ENCODE data around the gene ZNF311.
"Not testable (repeated sequence)": the region's sequence is repeated elsewhere in the genome, so short reads cannot be mapped to it uniquely, and the experiment has no call there.

Gene ZNF311

DNA sequence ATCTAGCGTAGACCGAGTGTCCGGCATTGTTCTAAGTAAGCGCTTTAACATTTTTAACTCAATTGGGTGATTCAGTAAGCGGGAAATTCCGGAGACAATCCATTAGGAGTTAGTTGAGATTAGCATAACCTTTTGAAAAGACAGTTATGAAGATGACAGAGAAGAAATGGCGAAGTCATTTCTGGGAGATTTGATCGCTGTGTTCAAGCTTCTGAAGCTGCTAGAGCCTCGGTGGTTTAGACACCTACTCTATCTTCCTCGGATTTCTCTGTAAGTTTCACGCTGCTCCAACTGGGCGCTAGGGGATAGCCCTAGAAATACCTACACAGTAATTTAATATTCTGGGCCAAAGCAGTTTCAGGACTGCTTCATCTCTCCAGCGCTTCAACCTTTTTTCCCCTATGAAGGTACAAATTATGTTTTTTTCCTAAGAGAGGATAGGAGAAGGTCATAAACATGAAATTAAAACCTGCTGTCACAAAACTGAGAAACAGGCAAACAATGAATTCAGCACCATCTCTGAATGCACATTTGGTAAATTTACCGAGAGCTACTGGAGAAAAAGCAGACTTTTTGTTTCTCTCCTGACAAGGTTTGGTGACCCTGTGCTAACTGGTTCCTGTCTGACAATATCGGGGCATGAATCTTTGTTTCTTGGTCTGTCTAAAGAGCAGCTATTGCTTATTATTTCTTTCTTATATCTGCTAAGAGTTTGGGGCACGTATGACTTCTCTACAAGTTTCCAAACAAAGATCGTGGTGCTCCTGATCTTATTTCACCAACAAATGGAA is 22.4 kb downstream of the ZNF311 start:
- DNase-seq (ENCODE audit: low spot score): peak; percentile 59

DNA sequence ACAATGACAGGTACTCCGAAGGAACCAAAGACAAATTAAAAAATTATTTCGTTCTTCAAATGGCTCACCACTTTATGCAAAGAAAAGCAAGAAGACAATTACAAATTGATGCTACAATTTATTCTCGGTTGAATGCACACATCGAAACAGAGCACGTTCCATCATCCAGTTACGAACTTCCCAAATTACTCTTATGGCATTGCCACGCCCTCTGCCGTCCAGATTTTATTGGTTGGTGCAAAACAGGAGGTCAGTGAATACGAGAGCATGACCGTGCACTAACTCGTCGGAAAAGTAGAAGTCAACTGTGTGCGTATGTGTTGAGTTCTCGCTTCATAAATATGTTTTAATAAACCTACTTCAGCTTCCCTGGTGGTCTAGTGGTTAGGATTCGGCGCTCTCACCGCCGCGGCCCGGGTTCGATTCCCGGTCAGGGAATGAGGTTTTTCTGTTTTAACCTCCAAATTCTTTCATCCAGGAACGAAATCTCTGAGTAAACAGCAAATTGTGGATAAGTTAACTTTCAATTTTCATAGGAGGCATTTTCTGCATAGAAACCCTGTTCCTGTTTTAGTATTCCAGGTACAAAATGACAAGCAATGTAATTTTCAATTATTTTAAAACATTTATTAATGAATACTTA is 23.2 kb downstream of the ZNF311 start:
- DNase-seq (ENCODE audit: low spot score): peak; percentile 88

DNA sequence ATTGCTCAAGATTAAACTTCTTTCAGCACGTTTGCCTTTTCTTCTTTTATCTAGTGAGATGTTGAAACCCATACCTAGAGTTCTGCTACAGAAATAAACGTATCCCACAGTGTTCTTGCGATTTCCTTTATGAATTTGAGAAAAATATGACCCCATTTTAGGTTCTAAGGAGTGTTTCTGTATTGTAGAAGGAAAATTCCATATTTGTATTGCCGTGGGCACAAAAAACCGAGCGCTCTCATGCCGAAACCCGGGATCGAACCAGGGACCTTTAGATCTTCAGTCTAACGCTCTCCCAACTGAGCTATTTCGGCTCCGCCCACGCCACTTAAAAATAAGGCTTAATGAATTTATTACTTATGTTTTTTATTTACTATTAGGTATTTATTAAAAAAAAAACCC is 23.7 kb downstream of the ZNF311 start:
- DNase-seq (ENCODE audit: low spot score): peak; percentile 50

DNA sequence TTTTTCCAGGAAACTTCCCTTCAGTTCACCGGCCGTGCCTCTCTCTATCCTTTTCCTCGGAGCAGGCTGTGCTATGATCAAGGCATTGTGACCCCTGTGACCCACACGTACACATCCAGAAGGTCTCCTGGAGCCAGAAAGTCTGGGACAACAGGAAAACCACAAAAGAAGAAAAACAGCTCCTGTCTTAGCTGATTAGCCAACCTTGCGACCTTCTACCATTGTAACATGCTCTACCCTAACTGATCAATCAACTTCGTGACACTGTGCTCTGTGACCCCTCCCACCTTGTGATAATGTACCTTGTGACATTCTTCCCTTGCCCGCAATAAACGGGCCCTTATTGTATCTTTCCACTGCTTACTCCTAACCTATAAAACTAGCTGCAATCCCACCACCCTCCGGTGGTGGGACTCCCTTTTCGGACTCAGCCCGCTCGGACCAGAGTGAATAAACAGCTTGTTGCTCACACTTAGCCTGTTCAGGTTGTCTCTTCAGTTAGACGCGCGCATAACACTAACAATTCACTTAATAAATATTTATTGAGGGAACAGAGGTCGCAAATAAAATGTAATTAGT is 24.2 kb downstream of the ZNF311 start:
- peak; percentile 88 for DNase-seq (ENCODE audit: low spot score)

DNA sequence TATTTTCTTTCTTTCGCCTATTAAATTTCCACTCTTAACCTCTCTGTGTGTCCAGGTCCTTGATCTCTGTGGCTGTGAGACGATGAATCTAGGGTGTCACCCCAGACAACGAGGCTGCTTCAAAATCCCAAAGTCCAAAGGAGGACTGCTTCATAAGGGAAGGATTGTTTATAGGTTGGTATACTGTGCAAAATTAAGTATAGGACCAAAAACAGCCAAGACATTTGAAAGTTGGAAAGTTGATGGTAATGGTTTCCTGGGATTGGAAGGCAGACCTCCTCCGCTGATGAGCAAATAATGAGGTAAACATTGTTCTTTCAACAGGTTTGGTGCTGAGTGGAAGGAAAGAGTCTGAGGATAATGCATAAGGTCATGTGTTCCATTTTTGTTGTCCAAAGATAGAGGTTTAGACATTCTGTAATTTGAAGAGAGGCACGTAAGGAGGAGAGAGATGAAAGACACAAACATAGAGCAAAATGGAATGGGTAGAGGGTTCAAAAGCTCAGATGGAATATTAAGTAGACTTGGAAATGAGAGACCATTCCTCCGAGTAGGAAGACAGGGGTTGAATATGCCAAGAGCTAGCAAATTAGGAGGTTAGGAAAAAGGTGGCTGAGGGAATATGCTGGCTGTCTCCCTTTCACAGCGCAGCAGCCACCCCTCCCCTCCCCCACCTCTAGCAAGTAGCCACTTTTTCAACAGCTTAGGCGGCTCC is 24.8 kb downstream of the ZNF311 start:
- DNase-seq (ENCODE audit: low spot score): no peak

DNA sequence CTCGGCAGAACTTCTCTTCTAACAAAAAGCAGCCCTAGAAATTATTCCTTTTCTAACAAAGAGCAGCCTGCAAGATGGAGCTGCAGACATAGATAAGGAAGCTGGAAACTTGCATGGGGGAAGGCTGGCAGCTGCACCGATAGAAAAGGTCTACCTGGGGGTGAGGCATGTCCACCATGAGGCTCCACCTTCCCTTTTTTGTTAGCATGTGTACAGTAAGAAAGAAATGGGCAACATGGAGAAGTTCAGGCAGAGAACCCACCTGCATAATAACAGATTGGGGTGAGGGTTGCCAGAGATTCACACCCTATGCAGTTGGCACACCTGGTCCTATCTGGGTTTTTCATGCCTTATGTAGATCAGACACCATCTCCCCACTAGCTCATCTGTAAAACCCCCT is 25.4 kb downstream of the ZNF311 start:
- DNase-seq (ENCODE audit: low spot score): no peak

DNA sequence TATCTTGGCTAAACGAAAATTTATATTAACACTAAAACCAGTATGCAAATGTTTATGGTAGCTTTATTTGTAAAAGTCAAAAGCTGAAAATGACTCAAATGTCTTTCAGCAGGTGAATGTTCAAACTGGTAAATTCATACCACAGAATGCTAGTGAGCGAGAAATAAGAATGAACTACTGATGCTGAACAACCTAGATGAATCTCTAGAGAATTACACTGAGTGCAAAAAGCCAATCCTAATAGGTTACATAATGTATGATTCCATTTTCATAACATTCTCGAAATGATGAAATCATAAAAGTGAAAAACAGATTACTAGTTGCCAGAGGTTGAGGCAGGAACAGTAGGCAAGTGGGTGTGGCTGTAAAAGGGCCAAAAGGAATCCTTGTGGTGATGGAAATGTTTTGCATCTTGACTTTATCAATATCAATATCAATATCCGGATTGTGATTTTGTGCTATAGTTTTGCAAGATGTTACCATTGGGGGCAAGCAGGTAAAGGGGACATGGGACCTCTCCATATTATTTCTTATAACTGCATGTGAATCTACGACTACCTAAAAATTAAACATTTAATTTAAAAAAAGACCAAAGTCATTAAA is 26.1 kb downstream of the ZNF311 start:
- no peak for DNase-seq (ENCODE audit: low spot score)

DNA sequence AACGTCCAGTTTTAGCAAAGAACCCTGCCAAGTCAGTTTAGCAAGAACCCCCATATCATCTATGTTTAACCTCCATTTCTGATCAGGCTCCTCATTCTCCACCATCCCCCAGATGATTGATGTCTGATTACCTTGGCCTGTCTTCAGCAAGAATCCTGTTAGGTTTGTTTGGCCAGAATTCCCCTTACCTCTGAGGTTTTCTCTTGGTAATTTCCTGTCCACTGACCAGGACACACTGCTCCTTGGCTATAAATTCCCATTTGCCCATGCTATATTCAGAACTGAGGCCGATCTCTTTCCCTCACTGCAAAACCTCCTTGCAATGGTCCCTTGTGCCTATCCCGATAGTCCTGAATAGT is 27.0 kb downstream of the ZNF311 start:
- DNase-seq (ENCODE audit: low spot score): no peak

DNA sequence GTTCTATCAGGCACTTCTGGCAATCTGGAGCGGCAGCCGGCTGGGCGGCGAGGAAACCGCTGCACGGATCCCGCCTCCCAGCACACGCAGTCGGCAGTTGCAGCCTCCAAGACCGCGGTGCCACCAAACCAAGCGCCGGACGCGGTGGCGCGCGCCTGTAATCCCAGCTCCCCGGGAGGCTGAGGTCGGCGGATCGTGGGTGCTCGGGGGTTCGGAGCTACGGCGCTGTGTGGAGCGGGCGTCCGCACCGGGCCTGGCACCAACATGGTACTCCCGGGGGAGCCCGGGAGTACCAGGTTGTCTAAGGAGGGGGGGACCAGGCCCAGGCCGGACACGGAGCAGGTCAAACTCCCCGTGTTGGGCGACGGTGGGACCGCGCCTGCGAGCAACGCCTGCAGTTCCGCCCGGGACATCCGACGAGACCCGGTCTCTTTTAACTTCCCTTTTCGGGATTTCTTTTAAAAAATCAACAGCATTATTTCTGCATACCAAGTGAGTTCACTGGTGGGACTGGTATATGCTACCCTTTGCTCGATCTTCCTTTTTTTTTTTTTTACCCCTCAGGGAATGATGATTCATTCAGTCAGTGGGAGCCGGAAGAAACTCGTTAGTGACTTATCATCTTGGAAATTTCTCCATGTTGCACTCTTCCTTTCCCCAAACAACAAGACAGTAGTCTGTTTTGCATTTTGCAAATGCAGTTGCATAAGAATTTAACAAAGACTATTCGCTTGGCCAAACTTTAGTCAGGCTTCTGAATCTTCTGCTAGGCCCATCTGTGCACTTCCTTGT is 27.6 kb downstream of the ZNF311 start:
- no peak for DNase-seq (ENCODE audit: low spot score)

DNA sequence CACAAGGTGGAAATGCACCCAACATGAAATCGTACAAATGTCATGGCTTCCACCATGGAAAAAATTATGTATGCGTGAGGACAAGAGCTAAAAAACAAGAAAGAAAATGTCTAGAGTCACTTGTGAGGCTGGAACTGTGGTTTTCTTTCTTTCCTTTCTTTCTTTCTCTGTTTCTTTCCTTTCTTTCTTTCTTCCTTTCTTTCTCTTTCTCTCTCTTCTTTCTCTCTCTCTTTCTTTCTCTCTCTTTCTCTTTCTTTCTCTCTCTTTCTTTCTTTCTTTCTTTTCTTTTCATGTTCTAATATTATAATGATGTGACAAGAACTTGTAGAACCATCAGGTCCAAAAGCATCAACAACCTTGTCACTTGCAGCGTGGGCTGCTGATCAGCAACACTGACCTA is 28.4 kb downstream of the ZNF311 start:
- no peak for DNase-seq (ENCODE audit: low spot score)

DNA sequence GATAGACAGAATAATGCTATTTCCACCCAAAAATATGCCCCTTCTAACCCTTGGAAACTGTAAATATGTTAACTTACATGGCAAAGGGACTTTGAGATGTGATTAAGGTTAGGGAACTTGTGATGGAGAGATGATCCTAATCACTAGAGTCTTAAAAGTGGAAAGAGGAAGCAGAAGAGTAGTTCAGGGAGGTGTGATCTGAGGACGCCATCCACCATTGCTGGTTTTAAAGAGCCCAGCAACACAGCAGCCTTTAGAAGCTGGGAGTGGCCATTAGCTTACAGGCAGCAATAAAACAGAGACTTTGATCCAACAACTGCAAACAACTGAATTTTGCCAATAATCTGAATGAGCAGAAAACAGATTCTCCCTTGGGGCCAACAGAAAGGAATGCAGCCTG is 30.6 kb downstream of the ZNF311 start:
- no peak for DNase-seq (ENCODE audit: low spot score)

DNA sequence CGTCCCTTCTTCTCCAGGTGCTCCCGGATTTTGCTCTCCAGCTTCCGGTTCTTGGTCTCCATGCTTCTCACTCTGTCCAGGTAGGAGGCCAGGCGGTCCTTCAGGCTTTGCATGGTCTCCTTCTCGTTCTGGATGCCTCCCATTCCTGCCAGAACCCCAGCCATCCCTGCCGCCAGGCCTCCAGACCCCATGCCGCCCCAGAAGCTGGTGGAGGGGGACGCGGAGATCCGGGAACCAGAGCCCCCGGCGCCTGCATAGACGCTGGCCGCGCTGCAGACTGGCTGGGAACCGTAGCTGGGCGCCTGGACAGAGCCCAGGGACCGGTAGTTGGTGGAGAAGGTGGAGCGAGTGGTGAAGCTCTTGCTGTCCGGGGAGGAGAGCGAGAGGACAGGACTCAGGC is 35.1 kb downstream of the ZNF311 start:
- not testable (repeated sequence) for DNase-seq (ENCODE audit: low spot score)

DNA sequence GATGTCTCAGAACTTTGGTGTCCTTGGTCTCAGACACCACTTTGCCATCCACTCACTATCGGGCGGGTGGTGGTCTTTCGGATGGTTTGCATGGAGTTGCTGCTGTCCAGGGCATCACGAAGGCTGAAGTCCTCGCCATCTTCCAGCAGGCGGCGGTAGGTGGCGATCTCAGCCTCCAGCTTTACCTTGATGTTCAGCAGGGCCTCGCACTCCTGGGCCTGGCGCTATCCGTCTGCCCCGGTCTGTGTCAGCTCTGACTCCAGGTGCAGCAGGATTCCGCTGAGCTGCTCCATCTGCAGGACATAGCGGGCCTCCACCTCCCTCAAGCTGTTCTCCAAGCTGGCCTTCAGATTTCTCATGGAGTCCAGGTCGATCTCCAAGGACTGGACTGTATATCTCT is 36.0 kb downstream of the ZNF311 start:
- DNase-seq (ENCODE audit: low spot score): no peak

DNA sequence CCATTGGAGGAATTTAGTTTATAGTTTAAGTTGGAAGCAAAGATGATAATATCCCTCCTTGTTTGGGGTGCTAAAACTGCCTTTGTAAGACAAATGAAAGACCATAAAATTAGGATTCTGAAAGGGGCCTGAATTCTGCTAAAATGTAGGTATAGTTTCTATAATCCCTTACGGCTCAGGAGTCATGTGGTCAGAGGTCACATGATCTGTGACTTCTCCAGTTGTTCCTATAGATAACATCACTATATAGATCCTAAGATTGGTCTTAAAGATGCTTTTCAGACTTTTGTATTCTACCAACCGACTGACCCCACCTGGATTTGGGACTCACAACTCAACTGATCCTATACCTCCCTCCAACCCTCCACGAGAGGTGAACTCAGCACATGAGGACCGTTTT is 36.6 kb downstream of the ZNF311 start:
- DNase-seq (ENCODE audit: low spot score): no peak

DNA sequence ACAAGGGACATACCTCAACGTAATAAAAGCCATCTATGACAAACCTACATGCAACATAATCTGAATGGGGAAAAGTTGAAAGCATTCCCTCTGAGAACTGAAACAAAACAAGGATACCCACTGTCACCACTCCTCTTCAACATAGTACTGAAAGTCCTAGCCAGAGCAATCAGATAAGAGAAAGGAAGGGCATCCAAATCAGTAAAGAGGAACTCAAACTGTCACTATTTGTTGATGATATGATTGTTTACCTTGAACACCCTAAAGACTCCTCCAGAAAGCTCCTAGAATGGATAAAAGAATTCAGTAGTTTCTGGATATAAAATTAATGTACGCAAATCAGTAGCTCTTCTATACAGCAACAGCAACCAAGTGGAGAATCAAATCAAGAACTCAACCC is 39.4 kb downstream of the ZNF311 start:
- DNase-seq (ENCODE audit: low spot score): no peak

DNA sequence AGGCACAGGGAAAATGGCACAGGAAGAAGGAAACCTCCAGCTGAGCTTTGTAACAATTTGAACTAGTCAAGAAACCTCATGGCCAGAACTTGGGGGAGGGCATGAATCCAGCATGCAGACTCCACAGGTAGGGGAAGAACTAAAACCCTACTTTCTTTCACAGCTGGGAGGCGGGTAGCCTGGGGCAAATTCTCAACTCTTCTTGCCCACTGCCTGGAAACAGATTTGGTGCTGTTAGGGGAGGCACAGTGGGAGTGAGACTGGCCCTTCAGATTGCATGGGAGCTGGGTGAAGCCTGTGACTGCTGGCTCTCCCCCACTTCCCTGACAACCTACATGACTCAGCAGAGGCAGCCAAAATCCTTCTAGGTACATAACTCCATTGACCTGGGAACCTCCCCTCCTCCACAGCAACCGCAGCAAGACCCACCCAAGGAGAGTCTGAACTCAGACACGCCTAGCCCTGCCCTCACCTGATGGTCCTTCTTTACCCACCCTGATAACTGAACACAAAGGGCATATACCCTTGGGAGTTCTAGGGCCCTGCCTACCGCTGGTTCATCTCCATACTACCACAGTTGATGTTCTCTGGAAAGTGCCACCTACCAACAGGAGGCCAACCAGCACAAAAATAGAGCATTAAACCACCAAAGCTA is 44.1 kb downstream of the ZNF311 start:
- no peak for DNase-seq (ENCODE audit: low spot score)

DNA sequence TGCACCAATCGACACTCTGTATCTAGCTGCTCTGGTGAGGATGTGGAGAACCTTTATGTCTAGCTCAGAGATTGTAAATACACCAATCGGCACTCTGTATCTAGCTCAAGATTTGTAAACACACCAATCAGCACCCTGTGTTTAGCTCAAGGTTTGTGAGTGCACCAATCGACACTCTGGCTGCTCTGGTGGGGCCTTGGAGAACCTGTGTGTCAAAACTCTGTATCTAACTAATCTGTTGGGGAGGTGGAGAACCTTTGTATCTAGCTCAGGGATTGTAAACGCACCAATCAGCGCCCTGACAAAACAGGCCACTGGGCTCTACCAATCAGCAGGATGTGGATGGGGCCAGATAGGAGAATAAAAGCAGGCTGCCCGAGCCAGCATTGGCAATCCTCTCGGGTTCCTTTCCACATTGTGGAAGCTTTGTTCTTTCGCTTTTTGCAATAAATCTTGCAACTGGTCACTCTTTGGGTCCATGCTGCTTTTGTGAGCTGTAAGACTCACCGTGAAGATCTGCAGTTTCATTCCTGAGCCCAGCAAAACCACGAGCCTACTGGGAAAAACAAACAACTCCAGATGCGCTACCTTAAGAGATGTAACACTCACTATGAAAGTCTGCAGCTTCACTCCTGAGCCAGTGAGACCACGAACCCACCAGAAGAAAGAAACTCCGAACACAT is 46.4 kb downstream of the ZNF311 start:
- DNase-seq (ENCODE audit: low spot score): not testable (repeated sequence)

DNA sequence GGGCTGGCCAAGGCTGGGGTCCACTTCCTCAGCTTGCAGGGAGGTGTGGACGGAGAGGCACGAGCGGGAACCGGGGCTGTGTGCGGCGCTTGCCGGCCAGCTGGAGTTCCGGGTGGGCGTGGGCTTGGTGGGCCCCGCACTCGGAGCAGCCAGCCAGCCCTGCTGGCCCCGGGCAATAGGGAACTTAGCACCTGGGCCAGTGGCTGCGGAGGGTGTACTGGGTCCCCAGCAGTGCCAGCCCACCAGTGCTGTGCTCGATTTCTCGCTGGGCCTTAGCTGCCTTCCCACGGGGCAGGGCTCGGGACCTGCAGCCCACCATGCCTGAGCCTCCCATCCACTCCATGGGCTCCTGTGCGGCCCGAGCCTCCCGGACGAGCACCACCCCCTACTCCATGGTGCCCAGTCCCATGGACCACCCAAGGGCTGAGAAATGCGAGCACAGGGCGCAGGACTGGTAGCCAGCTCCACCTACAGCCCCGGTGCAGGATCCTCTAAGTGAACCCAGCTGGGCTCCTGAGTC is 47.3 kb downstream of the ZNF311 start:
- DNase-seq (ENCODE audit: low spot score): not testable (repeated sequence)

DNA sequence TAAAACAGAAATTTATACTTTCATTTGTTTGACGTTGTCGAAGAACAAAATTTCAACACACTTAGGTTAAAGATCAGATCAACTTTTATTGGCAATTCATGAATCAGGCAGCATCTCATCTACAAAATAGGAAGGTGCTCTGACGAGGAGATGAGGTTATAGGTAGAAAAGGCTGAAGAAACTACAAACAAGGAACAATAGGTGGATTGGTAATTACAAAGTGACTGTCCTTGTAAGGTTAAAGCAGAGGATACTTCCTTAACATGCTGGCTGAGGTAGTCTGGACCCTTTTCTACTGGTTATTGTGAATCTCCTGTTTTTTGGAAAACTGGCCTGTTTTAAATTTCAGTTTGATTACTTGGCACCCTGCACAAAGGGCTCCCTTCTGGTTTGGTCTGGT is 48.8 kb downstream of the ZNF311 start:
- DNase-seq (ENCODE audit: low spot score): no peak

DNA sequence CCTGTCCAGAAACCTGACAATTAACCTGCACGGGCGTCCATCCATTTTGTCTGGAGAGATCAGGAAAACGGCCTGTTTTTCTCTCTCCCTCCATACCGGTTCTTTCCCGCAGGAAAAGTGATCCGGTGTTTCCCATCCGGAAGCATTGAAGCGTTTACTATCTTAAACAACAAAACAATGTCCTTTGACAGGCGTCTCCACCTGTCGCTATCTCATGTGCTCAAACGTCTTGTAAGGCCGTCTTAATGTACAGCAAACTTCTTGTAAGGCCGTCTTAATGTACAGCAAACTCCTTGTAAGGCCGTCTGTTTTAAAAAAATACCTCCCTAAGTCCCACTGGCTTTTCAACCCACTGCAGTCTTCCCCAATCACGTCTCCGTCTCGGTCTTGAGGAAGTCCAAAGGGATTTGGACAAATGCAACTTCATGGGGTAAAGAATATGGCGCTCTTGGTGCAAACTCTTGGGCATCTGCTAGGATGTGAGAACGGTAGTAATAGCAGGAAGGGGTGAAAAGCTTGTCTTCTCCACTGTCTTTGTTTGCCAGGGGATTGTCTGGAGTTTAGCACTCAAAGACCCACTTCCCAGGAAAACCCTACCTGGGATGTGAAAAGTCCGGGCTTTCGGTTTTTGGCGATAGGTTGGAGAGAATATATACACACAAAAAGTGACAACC is 51.4 kb downstream of the ZNF311 start:
- peak; percentile 30 for DNase-seq (ENCODE audit: low spot score)

Data from SW480 (cell line).